HG02642 (cell line): Measurements from ENCODE around the gene TTC23.

Experiments used
- ATAC-seq: cut with Tn5 transposase; IDR thresholded peaks from one replicate; pipeline ENCODE4 v1.9.1; 2021; ENCODE audit warnings: mild to moderate bottlenecking; ENCODE audit not compliant: unreplicated experiment, poor library complexity

The TTC23 gene

GRCh38 chr15:99142562-99142961 lies 106.8 kb downstream of the TTC23 start:
- no peak for ATAC-seq

- no peak for ATAC-seq
Measured at GRCh38 chr15:99141943-99142342, 107.4 kb downstream of the TTC23 start.

GRCh38 chr15:99140590-99140989 lies 108.8 kb downstream of the TTC23 start:
- no peak for ATAC-seq

GRCh38 chr15:99139276-99139675 lies 110.1 kb downstream of the TTC23 start:
- no peak for ATAC-seq

GRCh38 chr15:99138491-99138982 lies 110.8 kb downstream of the TTC23 start:
- ATAC-seq = no peak

GRCh38 chr15:99137877-99138276 lies 111.5 kb downstream of the TTC23 start:
- no peak for ATAC-seq

GRCh38 chr15:99137111-99137546 lies 112.3 kb downstream of the TTC23 start:
- ATAC-seq = no peak

- ATAC-seq = peak; percentile 74
Measured at GRCh38 chr15:99135194-99135593, 114.2 kb downstream of the TTC23 start.

- ATAC-seq = no peak
Measured at GRCh38 chr15:99134317-99134821, 115.0 kb downstream of the TTC23 start.

GRCh38 chr15:99132634-99133287 lies 116.6 kb downstream of the TTC23 start:
- no peak for ATAC-seq

GRCh38 chr15:99132122-99132521 lies 117.3 kb downstream of the TTC23 start:
- no peak for ATAC-seq

- no peak for ATAC-seq
Measured at GRCh38 chr15:99131441-99132023, 117.8 kb downstream of the TTC23 start.

- ATAC-seq = no peak
Measured at GRCh38 chr15:99130765-99131440, 118.5 kb downstream of the TTC23 start.

GRCh38 chr15:99130314-99130713 lies 119.1 kb downstream of the TTC23 start:
- ATAC-seq = no peak

GRCh38 chr15:99129644-99130043 lies 119.7 kb downstream of the TTC23 start:
- no peak for ATAC-seq

- ATAC-seq = no peak
Measured at GRCh38 chr15:99128411-99128810, 121.0 kb downstream of the TTC23 start.

GRCh38 chr15:99127773-99128172 lies 121.6 kb downstream of the TTC23 start:
- ATAC-seq = no peak

GRCh38 chr15:99126930-99127329 lies 122.5 kb downstream of the TTC23 start:
- ATAC-seq = no peak

GRCh38 chr15:99126131-99126588 lies 123.2 kb downstream of the TTC23 start:
- ATAC-seq = no peak

GRCh38 chr15:99125061-99125891 lies 124.1 kb downstream of the TTC23 start:
- ATAC-seq = no peak
